GM18951 (cell line): ENCODE results near the gene SPATA7.
"Not testable (repeated sequence)": the region's sequence is repeated elsewhere in the genome, so short reads cannot be mapped to it uniquely, and the experiment has no call there.

Experiments
- POLR2A ChIP-seq: IDR thresholded peaks from 4 replicates; pipeline ENCODE4 v1.6.1; 2011; ENCODE audit warnings: mild to moderate bottlenecking; ENCODE audit not compliant: insufficient read length, insufficient read depth; ENCODE audit errors: extremely low read depth
- in situ Hi-C: fragments of 300-500 bp; cut with MboI; formaldehyde crosslinking; loops from one replicate; pipeline ENCODE4 v1.12.0; 2022; ENCODE audit warnings: low sequenced_read_pairs, mixed read lengths, inconsistent platforms; ENCODE audit not compliant: unreplicated experiment

SPATA7 gene

DNA sequence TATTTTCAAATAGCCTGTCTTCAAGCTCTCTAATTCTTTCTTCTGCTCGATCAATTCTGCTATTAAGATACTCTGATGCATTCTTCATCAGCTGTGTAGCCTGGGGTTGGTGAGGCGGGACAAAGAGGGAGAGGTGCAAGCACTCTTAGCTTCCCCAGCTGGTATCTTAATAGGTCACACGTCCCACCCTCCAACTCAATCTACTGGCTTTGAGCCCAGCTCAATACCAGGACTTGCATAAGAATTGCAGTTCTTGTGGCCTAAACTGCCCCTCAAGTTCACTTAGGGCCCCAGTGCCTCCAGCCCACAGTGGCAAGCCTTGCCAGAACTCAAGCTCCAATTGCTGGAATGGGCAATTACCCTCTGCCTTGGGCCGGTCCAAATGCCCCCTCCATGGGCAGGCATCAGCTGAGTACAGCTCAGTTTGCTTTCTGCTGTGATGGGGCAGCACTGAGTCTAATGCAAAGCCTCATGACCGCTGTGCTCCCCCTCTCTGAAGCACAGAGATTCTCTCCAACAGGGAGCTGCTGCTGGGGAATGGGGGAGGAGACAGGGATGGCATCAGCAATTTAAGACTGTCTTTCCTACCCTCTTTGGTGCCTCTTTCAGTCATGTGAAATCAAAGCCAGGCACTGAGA, 5.6 kb upstream of the SPATA7 start:
- TF ChIP-seq POLR2A: no peak
- in situ Hi-C loops: no loop called here

GRCh38 chr14:88380405-88380804, 5.1 kb upstream of the SPATA7 start:
- no peak for TF ChIP-seq POLR2A
- in situ Hi-C loops: no loop called here

DNA sequence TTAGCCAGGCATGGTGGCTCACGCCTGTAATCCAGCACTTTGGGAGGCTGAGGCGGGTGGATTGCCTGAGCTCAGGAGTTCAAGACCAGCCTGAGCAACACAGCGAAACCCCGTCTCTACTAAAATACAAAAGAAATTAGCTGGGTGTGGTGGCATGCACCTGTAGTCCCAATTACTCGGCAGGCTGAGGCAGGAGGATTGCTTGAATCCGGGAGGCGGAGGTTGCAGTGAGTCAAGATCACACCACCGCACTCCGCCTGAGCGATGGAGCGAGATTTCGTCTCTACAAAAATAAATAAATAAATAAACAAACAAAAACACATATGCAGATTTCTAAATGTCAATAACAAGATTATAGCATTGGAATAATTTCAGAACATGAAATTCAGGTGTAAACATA, 3.8 kb upstream of the SPATA7 start:
- in situ Hi-C loops: not testable (repeated sequence)

- in situ Hi-C loops: no loop called here
- TF ChIP-seq POLR2A: no peak
Measured at GRCh38 chr14:88384718-88385117, 739 bp upstream of the SPATA7 start.

DNA sequence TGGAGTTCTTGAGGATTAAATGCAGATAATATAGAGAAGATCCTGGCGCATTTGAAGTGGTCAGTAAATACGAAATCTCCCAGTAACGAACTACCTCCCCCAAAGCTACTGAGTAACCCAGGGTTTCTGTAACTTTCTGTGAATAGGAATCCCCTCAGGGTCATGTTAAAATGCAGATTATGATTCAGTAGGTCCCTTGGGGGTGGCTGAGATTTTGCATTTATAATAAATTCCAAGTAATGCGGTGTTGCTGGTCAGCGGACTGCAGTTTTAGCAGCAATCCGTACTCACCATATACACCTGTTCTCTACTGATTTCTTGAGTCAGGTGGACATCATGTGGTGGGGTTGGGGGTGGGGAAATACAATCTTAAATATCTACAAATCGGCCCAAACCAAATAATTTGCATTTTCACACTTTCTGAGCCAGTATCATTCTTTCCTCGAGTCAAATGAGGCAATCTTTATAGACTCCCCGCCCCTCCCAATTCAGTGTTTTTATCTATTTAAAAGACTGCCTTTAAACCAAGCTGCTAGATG, 868 bp downstream of the SPATA7 start:
- in situ Hi-C loops: no loop called here
- no peak for TF ChIP-seq POLR2A

- in situ Hi-C loops: no loop called here
- TF ChIP-seq POLR2A: no peak
Measured at GRCh38 chr14:88388741-88389282, 3.4 kb downstream of the SPATA7 start.

GRCh38 chr14:88392609-88393008, 7.2 kb downstream of the SPATA7 start:
- in situ Hi-C loops: no loop called here
- no peak for TF ChIP-seq POLR2A

GRCh38 chr14:88411039-88411438, 25.6 kb downstream of the SPATA7 start:
- in situ Hi-C loops: no loop called here
- TF ChIP-seq POLR2A: no peak

DNA sequence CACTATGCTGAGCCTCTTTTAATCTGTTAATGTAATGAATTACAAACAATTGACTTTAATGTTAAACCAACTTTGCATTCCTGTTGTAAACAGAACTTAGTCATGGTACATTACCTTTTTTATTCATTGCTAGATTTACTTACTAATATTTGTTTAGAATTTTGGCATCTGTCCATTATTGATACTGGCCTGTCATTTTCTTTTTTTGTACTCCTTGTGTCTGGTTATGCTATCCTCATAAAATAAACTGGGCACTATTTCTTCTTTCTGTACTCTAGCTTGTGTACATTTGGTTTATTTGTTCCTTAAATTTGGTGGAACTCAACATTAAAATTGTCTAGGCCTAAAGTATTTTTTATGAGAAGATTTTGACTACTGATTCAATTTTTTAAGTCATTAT, 32.1 kb downstream of the SPATA7 start:
- no peak for TF ChIP-seq POLR2A

DNA sequence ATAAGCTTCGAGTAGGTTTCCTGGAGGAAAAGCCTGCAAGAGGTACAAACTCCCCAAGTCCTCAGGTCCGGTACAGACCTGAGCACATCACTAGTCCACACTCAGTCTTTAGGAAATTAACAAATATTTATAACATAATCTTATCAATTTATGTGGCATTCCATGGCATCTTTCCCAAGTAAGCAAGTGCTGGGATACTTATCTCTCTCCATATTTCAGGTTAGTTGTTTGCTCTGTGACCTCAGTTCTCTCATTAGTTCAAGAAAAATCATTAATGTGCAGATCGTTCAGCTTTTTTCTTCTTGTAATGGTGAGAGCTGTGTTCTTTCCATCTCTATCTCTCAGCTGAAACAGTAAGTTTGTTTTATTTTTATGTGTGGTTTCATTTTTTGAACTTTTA, 34.7 kb downstream of the SPATA7 start:
- in situ Hi-C loops: no loop called here
- TF ChIP-seq POLR2A: no peak

More for the DNA sequence above, 32.1 kb downstream of the SPATA7 start:
- in situ Hi-C loops: no loop called here

DNA sequence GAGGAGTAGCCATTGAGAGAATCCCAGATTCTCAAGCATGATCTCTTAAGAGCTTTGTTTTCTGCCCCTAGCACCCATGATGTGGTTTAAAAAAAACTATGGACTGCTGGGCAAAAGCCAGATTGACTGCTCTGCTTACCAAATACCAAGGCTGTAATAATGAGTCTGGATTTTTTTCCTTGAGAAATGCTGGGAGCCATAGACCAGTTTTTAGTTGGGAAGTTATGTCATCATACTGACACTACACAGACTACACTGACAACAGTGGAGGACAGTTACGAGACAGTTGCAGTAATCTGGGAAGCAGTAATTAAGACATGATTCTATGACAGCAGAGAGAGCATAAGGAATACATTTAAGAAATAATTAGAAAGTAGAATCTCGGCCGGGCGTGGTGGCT, 35.8 kb downstream of the SPATA7 start:
- TF ChIP-seq POLR2A: no peak
- in situ Hi-C loops: no loop called here

GRCh38 chr14:88422047-88422446, 36.6 kb downstream of the SPATA7 start:
- in situ Hi-C loops: no loop called here
- TF ChIP-seq POLR2A: no peak

GRCh38 chr14:88422919-88423650, 37.6 kb downstream of the SPATA7 start:
- no peak for TF ChIP-seq POLR2A
- in situ Hi-C loops: no loop called here

GRCh38 chr14:88424573-88424972, 39.1 kb downstream of the SPATA7 start:
- TF ChIP-seq POLR2A: no peak
- in situ Hi-C loops: no loop called here

DNA sequence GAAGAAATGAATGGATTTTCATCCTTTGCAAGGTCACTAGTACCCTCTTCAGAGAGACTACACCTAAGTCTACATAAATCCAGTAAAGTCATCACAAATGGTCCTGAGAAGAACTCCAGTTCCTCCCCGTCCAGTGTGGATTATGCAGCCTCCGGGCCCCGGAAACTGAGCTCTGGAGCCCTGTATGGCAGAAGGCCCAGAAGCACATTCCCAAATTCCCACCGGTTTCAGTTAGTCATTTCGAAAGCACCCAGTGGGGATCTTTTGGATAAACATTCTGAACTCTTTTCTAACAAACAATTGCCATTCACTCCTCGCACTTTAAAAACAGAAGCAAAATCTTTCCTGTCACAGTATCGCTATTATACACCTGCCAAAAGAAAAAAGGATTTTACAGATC, 40.8 kb downstream of the SPATA7 start:
- TF ChIP-seq POLR2A: no peak
- in situ Hi-C loops: no loop called here
